ENCODE results near the gene OR2B2.

GRCh38 chr6:27893836-27894807 is 18.1 kb downstream of the OR2B2 start:
- TF ChIP-seq CTCF (IDR thresholded peaks at IDR 0.05): no peak
- TF ChIP-seq POLR2A (IDR thresholded peaks at IDR 0.05): no peak
